ENCODE measurements around the gene CRK.
"Not testable (repeated sequence)": the region's sequence is repeated elsewhere in the genome, so short reads cannot be mapped to it uniquely, and the experiment has no call there.

CRK gene

GRCh38 chr17:1402262-1402586 lies 53.8 kb downstream of the CRK start:
- no CpG with 5 or more reads among the region's 4 CpGs for WGBS (ENCODE audit: insufficient coverage, insufficient read length)
- Histone ChIP-seq H3K9me3 (ENCODE audit: control insufficient read depth, insufficient read depth, low read length) (no peaks in the 10 kb centered on the region), H3K27me3 (ENCODE audit: control insufficient read depth, insufficient read depth, low read length) (no peaks in the 10 kb centered on the region), H3K4me1 (ENCODE audit: control insufficient read depth, insufficient read depth, low read length) (no peaks in the 10 kb centered on the region; the same call in 1 of the 2 replicates), H3K36me3 (ENCODE audit: control insufficient read depth, insufficient read depth, low read length) (no peaks in the 10 kb centered on the region), H3K27ac (ENCODE audit: low read length) (no peak overlapping the region), H3K4me3 (ENCODE audit: low read length) (no peak overlapping the region)
- DNase-seq (ENCODE audit: low read depth, low spot score): no peak

DNA sequence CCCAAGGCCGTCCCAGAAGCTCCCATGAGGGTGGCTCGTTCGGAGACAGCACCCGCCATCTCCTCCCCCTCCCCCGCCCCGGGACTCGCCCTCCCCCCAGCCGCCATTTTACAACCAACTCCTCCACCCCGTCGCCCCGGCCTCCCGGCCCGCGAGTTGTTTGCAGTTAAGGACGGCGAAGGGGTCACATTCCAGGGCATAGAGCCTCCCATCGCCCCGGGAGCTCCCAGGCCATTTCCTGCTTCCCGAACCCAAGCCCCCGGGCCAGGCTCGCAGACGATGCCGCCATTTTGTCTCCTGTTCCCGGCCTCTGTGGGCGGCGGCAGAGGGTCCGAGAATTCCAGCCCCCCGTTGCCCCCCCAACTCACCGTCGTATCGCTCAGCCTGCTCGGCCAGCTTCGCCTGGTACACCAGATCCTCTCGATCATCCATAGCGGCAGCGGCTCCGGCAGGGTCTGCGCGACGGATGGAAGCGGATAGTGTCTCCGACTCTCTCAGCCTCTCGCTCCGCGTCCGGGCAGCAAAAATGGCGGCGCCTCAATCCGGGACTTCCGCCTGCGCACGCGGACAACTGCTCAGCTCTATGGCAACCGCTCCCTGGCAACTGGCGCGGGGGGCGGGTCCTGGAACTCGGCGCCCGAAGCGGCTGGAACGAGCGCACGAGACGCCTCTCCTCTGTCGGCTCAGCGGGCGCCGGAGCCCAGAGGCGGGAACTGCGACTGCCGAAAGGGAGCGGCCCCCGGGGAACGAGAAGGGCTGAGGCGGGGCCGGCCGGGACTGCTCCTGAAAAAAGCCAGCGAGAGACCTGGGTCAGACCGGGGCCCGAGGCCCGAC lies 56.1 kb downstream of the CRK start, which contains the start of gene YWHAE:
Gene YWHAE (minus strand): TSS at position 544 of the 834 bp plus-strand sequence. CDS start 112 bp downstream, at position 432.
- no peaks in the 10 kb centered on the region for H3K9me3 ChIP-seq (ENCODE audit: control insufficient read depth, insufficient read depth, low read length)
- peak within 1 kb of the TSS; percentile 97 for H3K4me3 ChIP-seq (ENCODE audit: low read length)
- no CpG with 5 or more reads among the region's 82 CpGs for WGBS (ENCODE audit: insufficient coverage, insufficient read length)
- H3K27me3 ChIP-seq (ENCODE audit: control insufficient read depth, insufficient read depth, low read length): no peaks in the 10 kb centered on the region
- peak; percentile 81 for DNase-seq (ENCODE audit: low read depth, low spot score)
- H3K4me1 ChIP-seq (ENCODE audit: control insufficient read depth, insufficient read depth, low read length): no peaks in the 10 kb centered on the region
- H3K27ac ChIP-seq (ENCODE audit: low read length): no peak within 1 kb of the TSS
- H3K36me3 ChIP-seq (ENCODE audit: control insufficient read depth, insufficient read depth, low read length): no peaks in the 10 kb centered on the region

DNA sequence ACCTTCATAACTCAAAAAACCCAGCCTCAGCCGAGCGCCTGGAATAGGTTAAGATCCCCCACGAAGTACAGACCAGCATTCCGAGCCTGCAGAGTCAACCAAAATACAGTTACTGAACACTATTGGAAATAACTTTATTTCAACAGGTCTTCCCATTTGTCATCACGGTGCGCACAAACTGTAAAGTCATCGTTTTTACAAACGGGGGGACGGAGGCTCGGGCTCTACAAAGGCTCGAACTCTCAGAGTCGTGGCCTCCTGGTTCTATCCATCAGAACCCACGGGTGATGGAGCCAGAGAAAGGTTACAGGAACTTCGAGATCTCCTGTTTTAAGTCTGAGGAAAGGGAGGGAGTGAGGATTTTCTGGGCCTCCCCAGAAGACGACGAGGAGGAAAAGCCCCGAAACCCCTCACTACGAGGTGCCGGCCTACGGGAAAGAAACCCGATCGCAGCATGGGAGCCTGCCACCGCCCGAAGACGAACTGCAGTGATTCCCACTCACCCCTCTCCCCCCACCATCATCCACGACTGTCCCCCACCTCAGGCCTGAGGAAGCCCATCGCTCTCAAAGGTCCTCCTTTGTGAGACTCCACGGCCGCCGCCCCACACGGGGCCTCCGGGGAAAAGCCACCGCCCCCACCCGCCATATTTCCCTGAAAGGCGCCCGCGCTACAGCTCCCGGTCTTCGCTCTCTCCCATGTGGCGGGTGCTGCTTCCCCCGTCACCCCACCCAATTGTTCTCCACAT lies 56.9 kb downstream of the CRK start:
- WGBS (ENCODE audit: insufficient coverage, insufficient read length): no CpG with 5 or more reads among the region's 41 CpGs

DNA sequence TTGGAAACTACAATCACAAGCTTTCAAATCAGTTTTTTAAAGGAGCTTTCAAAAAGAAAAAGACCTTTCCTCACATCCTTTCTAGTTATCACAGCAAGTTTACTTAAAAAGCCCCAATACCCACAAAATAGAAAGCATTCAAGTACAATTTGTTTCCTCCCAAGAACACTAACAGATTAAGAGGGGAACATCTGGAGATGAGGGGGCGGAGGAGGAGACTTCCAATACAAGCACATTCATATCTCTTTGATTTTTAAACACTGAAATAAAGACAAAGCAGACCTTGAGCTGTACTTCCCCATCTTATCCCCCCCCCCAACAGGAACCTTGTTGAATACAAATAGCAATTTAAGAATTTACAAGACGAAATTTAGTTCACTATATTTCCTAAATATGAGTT lies 58.0 kb downstream of the CRK start:
- no peaks in the 10 kb centered on the region for H3K9me3 ChIP-seq (ENCODE audit: control insufficient read depth, insufficient read depth, low read length)
- H3K4me3 ChIP-seq (ENCODE audit: low read length): no peak overlapping the region; the same call in 1 of the 2 replicates
- H3K27me3 ChIP-seq (ENCODE audit: control insufficient read depth, insufficient read depth, low read length): no peaks in the 10 kb centered on the region
- WGBS (ENCODE audit: insufficient coverage, insufficient read length): no CpG with 5 or more reads among the region's 2 CpGs
- no peak for DNase-seq (ENCODE audit: low read depth, low spot score)
- H3K4me1 ChIP-seq (ENCODE audit: control insufficient read depth, insufficient read depth, low read length): peaks cover 2% of the 10 kb centered on the region; the same call in 1 of the 2 replicates
- H3K36me3 ChIP-seq (ENCODE audit: control insufficient read depth, insufficient read depth, low read length): no peaks in the 10 kb centered on the region
- no peak overlapping the region for H3K27ac ChIP-seq (ENCODE audit: low read length)

More for the DNA sequence above, 56.9 kb downstream of the CRK start:
- Histone ChIP-seq H3K27me3 (ENCODE audit: control insufficient read depth, insufficient read depth, low read length) (no peaks in the 10 kb centered on the region), H3K4me1 (ENCODE audit: control insufficient read depth, insufficient read depth, low read length) (no peaks in the 10 kb centered on the region), H3K36me3 (ENCODE audit: control insufficient read depth, insufficient read depth, low read length) (no peaks in the 10 kb centered on the region), H3K9me3 (ENCODE audit: control insufficient read depth, insufficient read depth, low read length) (no peaks in the 10 kb centered on the region), H3K27ac (ENCODE audit: low read length) (no peak overlapping the region), H3K4me3 (ENCODE audit: low read length) (peak overlapping the region; percentile 97)
- DNase-seq (ENCODE audit: low read depth, low spot score): no peak

DNA sequence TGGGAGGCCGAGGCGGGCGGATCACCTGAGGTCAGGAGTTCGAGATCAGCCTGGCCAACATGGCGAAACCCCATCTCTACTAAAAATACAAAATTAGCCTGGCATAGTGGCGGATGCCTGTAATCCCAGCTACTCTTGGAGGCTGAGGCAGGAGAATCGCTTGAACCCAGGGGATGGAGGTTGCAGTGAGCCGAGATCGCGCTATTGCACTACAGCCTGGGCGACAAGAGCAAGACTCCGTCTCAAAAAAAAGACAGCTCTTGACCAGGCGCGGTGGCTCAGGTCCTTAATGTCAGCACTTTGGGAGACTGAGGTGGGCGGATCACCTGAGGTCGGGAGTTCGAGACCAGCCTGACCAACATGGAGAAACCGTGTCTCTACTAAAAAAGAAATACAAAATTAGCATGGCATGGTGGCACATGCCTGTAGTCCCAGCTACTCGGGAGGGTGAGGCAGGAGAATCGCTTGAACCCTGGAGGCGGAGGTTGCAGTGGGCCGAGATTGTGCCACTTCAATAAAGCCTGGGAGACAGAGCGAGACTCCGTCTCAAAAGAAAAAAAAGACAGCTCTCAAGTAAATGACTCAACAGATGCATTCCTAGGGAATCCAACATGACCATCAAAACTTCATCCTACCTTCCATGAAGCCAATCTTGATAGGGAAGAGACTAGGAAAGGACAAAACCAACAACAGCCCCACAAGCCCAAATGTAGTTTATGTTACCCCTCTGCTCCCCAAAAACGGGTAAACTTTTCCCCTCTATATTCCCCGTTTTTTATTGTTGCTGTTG lies 60.0 kb downstream of the CRK start:
- no CpG with 5 or more reads among the region's 26 CpGs for WGBS (ENCODE audit: insufficient coverage, insufficient read length)
- DNase-seq (ENCODE audit: low read depth, low spot score); H3K9me3 ChIP-seq (ENCODE audit: control insufficient read depth, insufficient read depth, low read length); H3K4me3 ChIP-seq (ENCODE audit: low read length); H3K4me1 ChIP-seq (ENCODE audit: control insufficient read depth, insufficient read depth, low read length); H3K27ac ChIP-seq (ENCODE audit: low read length); H3K36me3 ChIP-seq (ENCODE audit: control insufficient read depth, insufficient read depth, low read length); H3K27me3 ChIP-seq (ENCODE audit: control insufficient read depth, insufficient read depth, low read length): not testable (repeated sequence)

DNA sequence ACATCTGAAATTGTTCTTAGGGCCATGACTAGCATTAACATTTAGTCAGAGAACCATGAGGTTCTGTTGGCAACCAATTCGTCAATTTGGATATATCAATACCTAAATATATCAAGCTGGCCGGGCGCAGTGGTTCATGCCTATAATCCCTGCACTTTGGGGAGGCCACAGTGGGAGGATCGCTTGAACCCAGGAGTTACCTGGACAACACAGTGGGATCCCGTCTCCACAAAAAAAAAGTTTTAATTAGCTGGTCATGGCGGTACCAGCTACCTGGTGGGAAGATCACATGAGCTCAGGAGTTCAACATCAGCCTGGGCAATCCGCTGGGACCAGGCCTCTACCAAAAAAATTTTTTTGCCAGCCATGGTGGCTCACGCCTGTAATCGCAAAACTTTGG lies 64.5 kb downstream of the CRK start:
- peaks cover 3% of the 10 kb centered on the region; the same call in 1 of the 2 replicates for H3K4me1 ChIP-seq (ENCODE audit: control insufficient read depth, insufficient read depth, low read length)
- no peaks in the 10 kb centered on the region for H3K36me3 ChIP-seq (ENCODE audit: control insufficient read depth, insufficient read depth, low read length)
- WGBS (ENCODE audit: insufficient coverage, insufficient read length): no CpG with 5 or more reads among the region's 9 CpGs
- DNase-seq (ENCODE audit: low read depth, low spot score): no peak
- H3K27me3 ChIP-seq (ENCODE audit: control insufficient read depth, insufficient read depth, low read length): no peaks in the 10 kb centered on the region
- no peak overlapping the region for H3K4me3 ChIP-seq (ENCODE audit: low read length)
- no peaks in the 10 kb centered on the region for H3K9me3 ChIP-seq (ENCODE audit: control insufficient read depth, insufficient read depth, low read length)
- no peak overlapping the region for H3K27ac ChIP-seq (ENCODE audit: low read length)

- no peak for DNase-seq (ENCODE audit: low read depth, low spot score)
- WGBS (ENCODE audit: insufficient coverage, insufficient read length): no CpG with 5 or more reads among the region's 6 CpGs
- H3K36me3 ChIP-seq (ENCODE audit: control insufficient read depth, insufficient read depth, low read length): no peaks in the 10 kb centered on the region
- no peaks in the 10 kb centered on the region for H3K9me3 ChIP-seq (ENCODE audit: control insufficient read depth, insufficient read depth, low read length)
- peaks cover 5% of the 10 kb centered on the region; the same call in 1 of the 2 replicates for H3K4me1 ChIP-seq (ENCODE audit: control insufficient read depth, insufficient read depth, low read length)
- H3K27me3 ChIP-seq (ENCODE audit: control insufficient read depth, insufficient read depth, low read length): no peaks in the 10 kb centered on the region
- no peak overlapping the region for H3K27ac ChIP-seq (ENCODE audit: low read length)
- no peak overlapping the region for H3K4me3 ChIP-seq (ENCODE audit: low read length)
Measured at GRCh38 chr17:1390432-1391367, 65.3 kb downstream of the CRK start.

GRCh38 chr17:1387490-1388227 lies 68.4 kb downstream of the CRK start:
- not testable (repeated sequence) for H3K4me3 ChIP-seq (ENCODE audit: low read length); H3K4me1 ChIP-seq (ENCODE audit: control insufficient read depth, insufficient read depth, low read length); H3K36me3 ChIP-seq (ENCODE audit: control insufficient read depth, insufficient read depth, low read length); H3K27ac ChIP-seq (ENCODE audit: low read length); DNase-seq (ENCODE audit: low read depth, low spot score); H3K27me3 ChIP-seq (ENCODE audit: control insufficient read depth, insufficient read depth, low read length); H3K9me3 ChIP-seq (ENCODE audit: control insufficient read depth, insufficient read depth, low read length)
- no CpG with 5 or more reads among the region's 22 CpGs for WGBS (ENCODE audit: insufficient coverage, insufficient read length)

DNA sequence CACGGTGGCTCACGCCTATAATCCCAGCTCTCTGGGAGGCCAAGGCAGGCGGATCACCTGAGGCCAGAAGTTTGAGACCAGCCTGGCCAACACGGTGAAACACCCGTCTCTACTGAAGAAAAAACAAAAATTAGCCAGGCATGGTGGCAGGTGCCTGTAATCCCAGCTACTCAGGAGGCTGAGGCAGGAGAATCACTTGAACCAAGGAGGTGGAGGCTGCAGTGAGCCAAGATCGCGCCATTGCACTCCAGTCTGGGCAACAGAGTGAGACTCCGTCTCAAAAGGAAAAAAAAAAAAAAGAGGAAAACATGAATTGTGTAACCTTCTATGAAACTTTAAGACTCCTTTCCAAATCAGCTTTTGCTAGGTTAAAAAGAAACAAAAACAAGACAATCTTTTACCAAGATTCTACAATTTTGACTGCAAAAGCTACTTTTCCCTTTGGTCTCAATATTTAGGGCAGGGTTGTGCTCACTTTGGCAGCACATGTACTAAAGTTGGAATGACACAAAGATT lies 69.3 kb downstream of the CRK start:
- no CpG with 5 or more reads among the region's 8 CpGs for WGBS (ENCODE audit: insufficient coverage, insufficient read length)
- not testable (repeated sequence) for H3K36me3 ChIP-seq (ENCODE audit: control insufficient read depth, insufficient read depth, low read length); H3K4me1 ChIP-seq (ENCODE audit: control insufficient read depth, insufficient read depth, low read length); H3K27me3 ChIP-seq (ENCODE audit: control insufficient read depth, insufficient read depth, low read length); DNase-seq (ENCODE audit: low read depth, low spot score); H3K27ac ChIP-seq (ENCODE audit: low read length); H3K4me3 ChIP-seq (ENCODE audit: low read length); H3K9me3 ChIP-seq (ENCODE audit: control insufficient read depth, insufficient read depth, low read length)

Measured in iPS DF 6.9 (cell line).